ENCODE data around the gene TMEM239.

DNA sequence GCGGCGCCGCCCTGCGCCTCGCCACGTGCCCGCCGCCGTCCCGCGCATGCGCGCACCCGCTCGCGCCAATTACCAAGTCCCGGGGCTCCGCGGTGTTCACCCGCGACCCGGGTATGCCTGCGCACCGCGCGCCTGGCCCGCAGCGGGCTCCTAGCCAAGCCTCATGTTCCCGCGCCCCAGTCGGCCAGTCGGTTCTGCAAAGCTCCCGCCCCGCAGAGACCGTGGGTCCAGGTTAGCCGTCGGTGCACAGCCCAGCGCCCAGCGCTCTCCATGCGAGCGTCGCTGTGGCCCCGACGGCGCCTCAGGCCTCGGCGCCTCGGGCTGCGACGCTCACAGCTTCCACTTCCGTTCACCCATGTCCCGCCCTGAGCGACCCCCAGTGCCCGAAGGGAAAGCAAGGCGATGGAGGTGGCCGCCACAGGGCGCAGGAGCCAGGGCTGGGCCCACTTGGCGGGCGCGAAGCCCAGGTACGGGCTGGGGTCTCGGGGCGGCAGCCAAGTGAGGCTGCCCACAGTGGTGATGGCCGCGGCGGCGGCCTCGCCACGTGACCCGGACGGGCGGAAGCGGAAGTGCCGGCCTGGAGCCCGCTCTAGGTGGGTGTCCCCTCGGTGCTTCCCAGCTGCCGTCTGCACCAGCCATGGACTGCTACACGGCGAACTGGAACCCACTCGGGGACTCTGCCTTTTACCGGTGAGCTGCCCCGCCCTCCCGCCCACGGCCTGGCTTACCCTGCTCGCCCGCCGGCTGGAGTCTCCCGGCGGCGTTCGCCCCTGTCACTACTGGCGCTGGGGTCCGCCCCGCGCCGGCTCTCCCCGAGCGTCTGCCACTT, 24.2 kb downstream of the TMEM239 start, which contains the start of the genes PCED1A and VPS16:
- peak; percentile 63 for TF ChIP-seq POLR2A (IDR thresholded peaks at IDR 0.05; ENCODE audit: low read length)
- no peak for TF ChIP-seq GATA1 (IDR thresholded peaks at IDR 0.05; ENCODE audit: low read depth, low read length)
